ENCODE data around the gene BLM. TPM values are rescaled to one million over a fixed set of nuclear protein-coding genes. Genes with fewer than 3 reads are reported as not detected.

The BLM gene
- total RNA-seq, 1 experiment from 2014 or later = 24.6 TPM

DNA sequence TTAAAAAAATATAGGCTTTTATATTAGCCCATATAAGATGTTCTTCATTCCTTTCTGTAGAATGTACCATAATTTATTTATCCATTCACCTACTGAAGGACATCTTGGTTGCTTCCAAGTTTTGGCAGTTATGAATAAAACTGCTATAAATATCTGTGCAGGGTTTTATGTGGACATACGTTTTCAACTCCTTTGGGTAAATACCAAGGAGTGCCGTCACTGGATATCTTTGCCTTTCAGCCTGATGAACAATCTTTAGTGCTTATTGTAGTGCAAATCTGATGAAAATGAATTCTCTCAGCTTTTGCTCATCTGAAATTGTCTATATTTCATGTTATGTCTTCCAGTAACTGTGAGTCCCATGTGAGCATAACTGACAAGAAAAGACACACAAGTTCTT lies 26.6 kb upstream of the BLM start:
- Histone ChIP-seq H3K36me3 (ENCODE audit: control insufficient read depth in 1 of 2, insufficient read depth in 2 of 2, low read length in 2 of 2) (no peaks in the 10 kb centered on the region), H3K4me3 (replicated peaks in 1 of 2; ENCODE audit: low read depth in 1 of 2, low read length in 2 of 2) (no peak overlapping the region), H2AFZ (ENCODE audit: low read depth, low read length, poor library complexity, severe bottlenecking) (no peak overlapping the region), H3K9me2 (ENCODE audit: insufficient read depth) (no peaks in the 10 kb centered on the region), H3K27me3 (ENCODE audit: insufficient read depth, low read length) (no peaks in the 10 kb centered on the region), H3K4me2 (ENCODE audit: low read length) (no peak overlapping the region), H3K27ac (ENCODE audit: low read depth, low read length) (no peak overlapping the region), H3K79me2 (ENCODE audit: insufficient read depth, low read length) (no peaks in the 10 kb centered on the region), H4K20me1 (ENCODE audit: insufficient read depth) (no peaks in the 10 kb centered on the region), H3K9me3 (ENCODE audit: control insufficient read depth in 1 of 2, insufficient read depth in 1 of 2, low read depth in 1 of 2, low read length in 2 of 2) (no peaks in the 10 kb centered on the region), H3K9ac (ENCODE audit: low read length) (no peak overlapping the region), H3K4me1 (ENCODE audit: control insufficient read depth in 1 of 2, insufficient read depth in 2 of 2, low read length in 2 of 2) (0 out of 4 replicates have a peak, but pooled peaks cover 0 to 3% of the 10 kb centered on the region in 2 experiments)
- BruUV-seq (replicated peaks) = no TSS peak
- DNase-seq (ENCODE audit: low read depth, low spot score) (no peak), ATAC-seq (no peak)
- intact Hi-C loops (cut with micrococcal nuclease) = loop anchor here (10.0 kb wide), 2 partner anchors 206 to 396 kb away; no protein-coding TSS in a partner anchor
- ChIA-PET RAD21 (ENCODE audit: low non-redundant PET in 1 of 2, low total read pairs in 2 of 2, uncharacterized antibody in 2 of 2, unreplicated experiment in 2 of 2) (no interaction called here), CTCF (no interaction called here), POLR2A (no interaction called here)
- no peak for TF ChIP-seq ELF1 (IDR thresholded peaks at IDR 0.05; ENCODE audit: borderline replicate concordance, low read depth)
- TF ChIP-seq SIN3A (IDR thresholded peaks at IDR 0.05; ENCODE audit: low read depth) = no peak
- TF ChIP-seq, protein P1, sequence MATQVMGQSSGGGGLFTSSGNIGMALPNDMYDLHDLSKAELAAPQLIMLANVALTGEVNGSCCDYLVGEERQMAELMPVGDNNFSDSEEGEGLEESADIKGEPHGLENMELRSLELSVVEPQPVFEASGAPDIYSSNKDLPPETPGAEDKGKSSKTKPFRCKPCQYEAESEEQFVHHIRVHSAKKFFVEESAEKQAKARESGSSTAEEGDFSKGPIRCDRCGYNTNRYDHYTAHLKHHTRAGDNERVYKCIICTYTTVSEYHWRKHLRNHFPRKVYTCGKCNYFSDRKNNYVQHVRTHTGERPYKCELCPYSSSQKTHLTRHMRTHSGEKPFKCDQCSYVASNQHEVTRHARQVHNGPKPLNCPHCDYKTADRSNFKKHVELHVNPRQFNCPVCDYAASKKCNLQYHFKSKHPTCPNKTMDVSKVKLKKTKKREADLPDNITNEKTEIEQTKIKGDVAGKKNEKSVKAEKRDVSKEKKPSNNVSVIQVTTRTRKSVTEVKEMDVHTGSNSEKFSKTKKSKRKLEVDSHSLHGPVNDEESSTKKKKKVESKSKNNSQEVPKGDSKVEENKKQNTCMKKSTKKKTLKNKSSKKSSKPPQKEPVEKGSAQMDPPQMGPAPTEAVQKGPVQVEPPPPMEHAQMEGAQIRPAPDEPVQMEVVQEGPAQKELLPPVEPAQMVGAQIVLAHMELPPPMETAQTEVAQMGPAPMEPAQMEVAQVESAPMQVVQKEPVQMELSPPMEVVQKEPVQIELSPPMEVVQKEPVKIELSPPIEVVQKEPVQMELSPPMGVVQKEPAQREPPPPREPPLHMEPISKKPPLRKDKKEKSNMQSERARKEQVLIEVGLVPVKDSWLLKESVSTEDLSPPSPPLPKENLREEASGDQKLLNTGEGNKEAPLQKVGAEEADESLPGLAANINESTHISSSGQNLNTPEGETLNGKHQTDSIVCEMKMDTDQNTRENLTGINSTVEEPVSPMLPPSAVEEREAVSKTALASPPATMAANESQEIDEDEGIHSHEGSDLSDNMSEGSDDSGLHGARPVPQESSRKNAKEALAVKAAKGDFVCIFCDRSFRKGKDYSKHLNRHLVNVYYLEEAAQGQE (IDR thresholded peaks at IDR 0.05; ENCODE audit: low read depth) = no peak
- no peak for TF ChIP-seq SRF (IDR thresholded peaks at IDR 0.05; ENCODE audit: low read depth)
- TF ChIP-seq CEBPB (IDR thresholded peaks at IDR 0.05; ENCODE audit: low read depth) = no peak
- TF ChIP-seq YY1 (IDR thresholded peaks at IDR 0.05; ENCODE audit: extremely low read depth, insufficient replicate concordance, low read depth, low read length) = no peak
- no peak for TF ChIP-seq JUND (IDR thresholded peaks at IDR 0.05)
- TF ChIP-seq TCF7L2 (IDR thresholded peaks at IDR 0.05; ENCODE audit: borderline replicate concordance, extremely low read depth, insufficient read depth, insufficient read length) = no peak
- TF ChIP-seq, protein P2, sequence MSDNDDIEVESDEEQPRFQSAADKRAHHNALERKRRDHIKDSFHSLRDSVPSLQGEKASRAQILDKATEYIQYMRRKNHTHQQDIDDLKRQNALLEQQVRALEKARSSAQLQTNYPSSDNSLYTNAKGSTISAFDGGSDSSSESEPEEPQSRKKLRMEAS (IDR thresholded peaks at IDR 0.05) = no peak
- TF ChIP-seq, protein P3, sequence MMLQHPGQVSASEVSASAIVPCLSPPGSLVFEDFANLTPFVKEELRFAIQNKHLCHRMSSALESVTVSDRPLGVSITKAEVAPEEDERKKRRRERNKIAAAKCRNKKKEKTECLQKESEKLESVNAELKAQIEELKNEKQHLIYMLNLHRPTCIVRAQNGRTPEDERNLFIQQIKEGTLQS (IDR thresholded peaks at IDR 0.05) = no peak
- no peak for TF ChIP-seq ZNF274 (IDR thresholded peaks at IDR 0.05; ENCODE audit: low read depth, low read length)
- TF ChIP-seq SP1 (IDR thresholded peaks at IDR 0.05; ENCODE audit: low read depth) = no peak
- TF ChIP-seq, protein P4, sequence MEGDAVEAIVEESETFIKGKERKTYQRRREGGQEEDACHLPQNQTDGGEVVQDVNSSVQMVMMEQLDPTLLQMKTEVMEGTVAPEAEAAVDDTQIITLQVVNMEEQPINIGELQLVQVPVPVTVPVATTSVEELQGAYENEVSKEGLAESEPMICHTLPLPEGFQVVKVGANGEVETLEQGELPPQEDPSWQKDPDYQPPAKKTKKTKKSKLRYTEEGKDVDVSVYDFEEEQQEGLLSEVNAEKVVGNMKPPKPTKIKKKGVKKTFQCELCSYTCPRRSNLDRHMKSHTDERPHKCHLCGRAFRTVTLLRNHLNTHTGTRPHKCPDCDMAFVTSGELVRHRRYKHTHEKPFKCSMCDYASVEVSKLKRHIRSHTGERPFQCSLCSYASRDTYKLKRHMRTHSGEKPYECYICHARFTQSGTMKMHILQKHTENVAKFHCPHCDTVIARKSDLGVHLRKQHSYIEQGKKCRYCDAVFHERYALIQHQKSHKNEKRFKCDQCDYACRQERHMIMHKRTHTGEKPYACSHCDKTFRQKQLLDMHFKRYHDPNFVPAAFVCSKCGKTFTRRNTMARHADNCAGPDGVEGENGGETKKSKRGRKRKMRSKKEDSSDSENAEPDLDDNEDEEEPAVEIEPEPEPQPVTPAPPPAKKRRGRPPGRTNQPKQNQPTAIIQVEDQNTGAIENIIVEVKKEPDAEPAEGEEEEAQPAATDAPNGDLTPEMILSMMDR (IDR thresholded peaks at IDR 0.05 in 2 of 3, conservative IDR thresholded peaks at IDR 0.05 in 1 of 3; ENCODE audit: borderline replicate concordance in 1 of 3, insufficient read depth in 1 of 3, low read depth in 2 of 3, low read length in 2 of 3) = no peak
- TF ChIP-seq EZH2 (IDR thresholded peaks at IDR 0.05) = no peak
- no peak for TF ChIP-seq FOSL1 (IDR thresholded peaks at IDR 0.05; ENCODE audit: low read depth)
- no peak for TF ChIP-seq RAD21 (IDR thresholded peaks at IDR 0.05; ENCODE audit: low read depth)
- TF ChIP-seq EGR1 (IDR thresholded peaks at IDR 0.05; ENCODE audit: low read depth) = no peak
- no peak for TF ChIP-seq ZFX (IDR thresholded peaks at IDR 0.05)

Measured in HCT116 (cell line).